HepG2 (cell line): Measurements from ENCODE around the gene SHISA9.

ENCODE experiments used
- ARNTL ChIP-seq: sonication (generic); formaldehyde crosslinking; IDR thresholded peaks from 2 replicates; pipeline ENCODE4 v1.4.0; 2020; ENCODE audit warnings: mild to moderate bottlenecking, missing genetic modification reagents
- GATA4 ChIP-seq: sonication (generic); IDR thresholded peaks from 2 replicates; pipeline ENCODE4 v1.6.1; 2016; ENCODE audit warnings: antibody characterized with exemption, low read depth, borderline replicate concordance
- POLR2A ChIP-seq, 2 experiments: IDR thresholded peaks; 2 replicates each; pipeline ENCODE4 v1.6.1; 2011; ENCODE audit warnings: low read depth in 2 of 2, low read length in 2 of 2, mild to moderate bottlenecking in 1 of 2, moderate library complexity in 1 of 2; ENCODE audit not compliant: insufficient read depth in 1 of 2
- SETDB1 ChIP-seq: sonication (generic); formaldehyde crosslinking; IDR thresholded peaks from 2 replicates; pipeline ENCODE4 v1.5.1; 2020; ENCODE audit warnings: missing genetic modification reagents, mild to moderate bottlenecking, borderline replicate concordance
- ZNF510 ChIP-seq: sonication (generic); formaldehyde crosslinking; IDR thresholded peaks from 2 replicates; pipeline ENCODE4 v1.4.0; 2020; ENCODE audit warnings: low read depth, mild to moderate bottlenecking, missing genetic modification reagents
- ZNF562 ChIP-seq: sonication (generic); formaldehyde crosslinking; IDR thresholded peaks from 2 replicates; pipeline ENCODE4 v1.8.0; 2022; ENCODE audit warnings: missing genetic modification reagents, borderline replicate concordance
- TF ChIP-seq, protein P1 (sequence below): sonication (generic); formaldehyde crosslinking; IDR thresholded peaks from 2 replicates; pipeline ENCODE4 v1.5.0; 2020; ENCODE audit warnings: mild to moderate bottlenecking, missing genetic modification reagents, moderate library complexity

DNA sequence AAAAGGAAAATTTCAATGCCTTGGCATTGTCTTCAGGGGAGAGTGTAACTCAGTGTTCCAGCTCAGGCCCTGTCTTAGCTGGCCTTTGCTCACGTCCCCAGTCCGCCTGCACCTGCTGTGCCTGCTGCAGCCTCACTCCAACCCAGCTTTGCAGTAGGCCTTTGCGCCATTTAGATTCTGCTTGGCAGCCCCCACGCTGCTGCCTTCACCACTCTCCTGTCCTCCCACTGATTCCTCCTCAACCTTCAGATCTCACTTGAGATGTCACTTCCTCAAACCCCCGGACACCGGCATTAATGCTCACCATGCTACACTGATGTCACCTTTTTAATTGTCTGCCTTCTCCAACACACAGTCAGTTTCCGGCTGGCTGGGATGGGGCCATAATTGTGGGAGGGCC is 166.2 kb downstream of the SHISA9 start:
- no peak for TF ChIP-seq SETDB1 (CRISPR knock-in tag)
- no peak for TF ChIP-seq POLR2A (IDR thresholded peaks at IDR 0.05; ENCODE audit: insufficient read depth in 1 of 2, low read depth in 2 of 2, low read length in 2 of 2)
- TF ChIP-seq, protein P1, sequence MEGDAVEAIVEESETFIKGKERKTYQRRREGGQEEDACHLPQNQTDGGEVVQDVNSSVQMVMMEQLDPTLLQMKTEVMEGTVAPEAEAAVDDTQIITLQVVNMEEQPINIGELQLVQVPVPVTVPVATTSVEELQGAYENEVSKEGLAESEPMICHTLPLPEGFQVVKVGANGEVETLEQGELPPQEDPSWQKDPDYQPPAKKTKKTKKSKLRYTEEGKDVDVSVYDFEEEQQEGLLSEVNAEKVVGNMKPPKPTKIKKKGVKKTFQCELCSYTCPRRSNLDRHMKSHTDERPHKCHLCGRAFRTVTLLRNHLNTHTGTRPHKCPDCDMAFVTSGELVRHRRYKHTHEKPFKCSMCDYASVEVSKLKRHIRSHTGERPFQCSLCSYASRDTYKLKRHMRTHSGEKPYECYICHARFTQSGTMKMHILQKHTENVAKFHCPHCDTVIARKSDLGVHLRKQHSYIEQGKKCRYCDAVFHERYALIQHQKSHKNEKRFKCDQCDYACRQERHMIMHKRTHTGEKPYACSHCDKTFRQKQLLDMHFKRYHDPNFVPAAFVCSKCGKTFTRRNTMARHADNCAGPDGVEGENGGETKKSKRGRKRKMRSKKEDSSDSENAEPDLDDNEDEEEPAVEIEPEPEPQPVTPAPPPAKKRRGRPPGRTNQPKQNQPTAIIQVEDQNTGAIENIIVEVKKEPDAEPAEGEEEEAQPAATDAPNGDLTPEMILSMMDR, result no peak
- TF ChIP-seq ARNTL (CRISPR knock-in tag), result no peak
- TF ChIP-seq ZNF562, result no peak
- no peak for TF ChIP-seq GATA4
- TF ChIP-seq ZNF510 (CRISPR knock-in tag), result no peak
